Calu3 (cell line): ENCODE measurements around the gene TGM2. TPM values are rescaled to one million over a fixed set of nuclear protein-coding genes. Genes with fewer than 3 reads are reported as not detected.

Experiments used
- BruUV-seq: library from RNA; stranded (reverse); fragments of 400-500 nt; replicated peaks from 2 replicates; lab custom pipeline; 2021; lab: Mats Ljungman, UMichigan
- CTCF ChIA-PET: fragments of 300-600 bp; sonication (Branson Sonifier 250); formaldehyde crosslinking; loops from one replicate; lab custom pipeline; 2022; ENCODE audit warnings: antibody characterized with exemption; lab: Charles Lee
- DNase-seq: peaks from one replicate; pipeline ENCODE4 v3.0.0; 2022
- H3K27ac Mint-ChIP-seq: one replicate; pipeline ENCODE4 v1.8.0; 2022; ENCODE audit warnings: mixed read lengths; ENCODE audit not compliant: unreplicated experiment
- H3K27me3 Mint-ChIP-seq: one replicate; pipeline ENCODE4 v1.8.0; 2022; ENCODE audit warnings: mixed read lengths; ENCODE audit not compliant: unreplicated experiment
- H3K36me3 Mint-ChIP-seq: one replicate; pipeline ENCODE4 v1.8.0; 2022; ENCODE audit warnings: mild to moderate bottlenecking, moderate library complexity, mixed read lengths; ENCODE audit not compliant: insufficient read depth, unreplicated experiment
- H3K4me1 Mint-ChIP-seq: one replicate; pipeline ENCODE4 v1.8.0; 2022; ENCODE audit warnings: mild to moderate bottlenecking, low read depth, mixed read lengths; ENCODE audit not compliant: unreplicated experiment
- H3K4me3 Mint-ChIP-seq: one replicate; pipeline ENCODE4 v1.8.0; 2022; ENCODE audit warnings: mild to moderate bottlenecking, low read depth, moderate library complexity, mixed read lengths; ENCODE audit not compliant: unreplicated experiment
- H3K9me3 Mint-ChIP-seq: one replicate; pipeline ENCODE4 v1.8.0; 2022; ENCODE audit warnings: low read depth, mixed read lengths; ENCODE audit not compliant: unreplicated experiment
- intact Hi-C: fragments of 100-400 bp; cut with micrococcal nuclease; formaldehyde crosslinking; loops from one replicate; pipeline ENCODE4 v1.10.0; 2022; ENCODE audit not compliant: unreplicated experiment
- total RNA-seq: library from RNA; stranded (reverse); gene quantifications from 2 replicates; pipeline ENCODE4 v1.2.3, GENCODE V29; 2022
- TF ChIP-seq, protein P1 (sequence below): fragments of 200-600 bp; IDR thresholded peaks from one replicate; pipeline ENCODE4 v1.8.0; 2022; ENCODE audit warnings: antibody characterized with exemption; ENCODE audit not compliant: unreplicated experiment

TGM2 gene
- total RNA-seq, 1 experiment from 2014 or later: 311 TPM

- Mint-ChIP-seq H3K36me3 (peaks cover 8% of the 10 kb centered on the region), H3K27ac (peak overlapping the region; percentile 86), H3K27me3 (no peaks in the 10 kb centered on the region), H3K4me1 (peaks cover 59% of the 10 kb centered on the region), H3K4me3 (peak overlapping the region; percentile 6), H3K9me3 (no peaks in the 10 kb centered on the region)
- CTCF ChIA-PET: interaction anchor here (0.6 to 2.0 kb wide), 13 partner anchors 11 to 116 kb away, joined by 3 to 46 read pairs (median 4); no protein-coding TSS in a partner anchor
- BruUV-seq: no TSS peak
- intact Hi-C loops: loop anchor here (1.0 kb wide), 2 partner anchors 44 to 48 kb away; no protein-coding TSS in a partner anchor
- DNase-seq: peak; percentile 93
- TF ChIP-seq, protein P1, sequence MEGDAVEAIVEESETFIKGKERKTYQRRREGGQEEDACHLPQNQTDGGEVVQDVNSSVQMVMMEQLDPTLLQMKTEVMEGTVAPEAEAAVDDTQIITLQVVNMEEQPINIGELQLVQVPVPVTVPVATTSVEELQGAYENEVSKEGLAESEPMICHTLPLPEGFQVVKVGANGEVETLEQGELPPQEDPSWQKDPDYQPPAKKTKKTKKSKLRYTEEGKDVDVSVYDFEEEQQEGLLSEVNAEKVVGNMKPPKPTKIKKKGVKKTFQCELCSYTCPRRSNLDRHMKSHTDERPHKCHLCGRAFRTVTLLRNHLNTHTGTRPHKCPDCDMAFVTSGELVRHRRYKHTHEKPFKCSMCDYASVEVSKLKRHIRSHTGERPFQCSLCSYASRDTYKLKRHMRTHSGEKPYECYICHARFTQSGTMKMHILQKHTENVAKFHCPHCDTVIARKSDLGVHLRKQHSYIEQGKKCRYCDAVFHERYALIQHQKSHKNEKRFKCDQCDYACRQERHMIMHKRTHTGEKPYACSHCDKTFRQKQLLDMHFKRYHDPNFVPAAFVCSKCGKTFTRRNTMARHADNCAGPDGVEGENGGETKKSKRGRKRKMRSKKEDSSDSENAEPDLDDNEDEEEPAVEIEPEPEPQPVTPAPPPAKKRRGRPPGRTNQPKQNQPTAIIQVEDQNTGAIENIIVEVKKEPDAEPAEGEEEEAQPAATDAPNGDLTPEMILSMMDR: no peak
Measured at GRCh38 chr20:38173237-38174156, 8.4 kb upstream of the TGM2 start.

- CTCF ChIA-PET: interaction anchor here (0.6 to 2.0 kb wide), 5 partner anchors 29 to 50 kb away, joined by 4 to 46 read pairs (median 10); no protein-coding TSS in a partner anchor
- TF ChIP-seq, protein P1: peak; percentile 45
- H3K27me3 Mint-ChIP-seq: no peaks in the 10 kb centered on the region
- H3K4me3 Mint-ChIP-seq: no peak overlapping the region
- BruUV-seq: no TSS peak
- H3K36me3 Mint-ChIP-seq: peaks cover 15% of the 10 kb centered on the region
- H3K27ac Mint-ChIP-seq: peak overlapping the region; percentile 86
- DNase-seq: no peak
- H3K9me3 Mint-ChIP-seq: no peaks in the 10 kb centered on the region
- H3K4me1 Mint-ChIP-seq: peaks cover 70% of the 10 kb centered on the region
- intact Hi-C loops: no loop called here
Measured at GRCh38 chr20:38172408-38172807, 7.3 kb upstream of the TGM2 start.

DNA sequence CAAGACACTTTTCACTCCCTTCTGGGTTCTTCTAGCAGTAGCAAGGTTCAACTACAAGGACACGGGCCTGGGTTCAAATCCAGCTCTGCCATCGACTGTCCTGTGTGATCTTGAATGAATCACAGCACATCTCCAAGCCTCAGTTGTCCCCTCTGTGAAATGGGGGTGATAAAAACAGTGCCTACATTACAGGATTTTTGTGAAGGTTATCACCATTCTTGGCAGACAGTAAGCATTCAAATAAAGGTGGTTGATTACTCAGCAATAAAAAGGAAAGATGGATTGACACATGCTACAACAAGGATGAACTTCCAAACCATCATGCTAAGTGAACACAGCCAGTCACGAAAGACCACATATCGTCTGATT is 6.6 kb upstream of the TGM2 start:
- H3K27ac Mint-ChIP-seq: peak overlapping the region; percentile 86
- CTCF ChIA-PET: interaction anchor here (0.6 kb wide), 1 partner anchor 50 kb away, joined by 4 read pairs; no protein-coding TSS in a partner anchor
- H3K27me3 Mint-ChIP-seq: no peaks in the 10 kb centered on the region
- peaks cover 71% of the 10 kb centered on the region for H3K4me1 Mint-ChIP-seq
- no peaks in the 10 kb centered on the region for H3K9me3 Mint-ChIP-seq
- no TSS peak for BruUV-seq
- no peak overlapping the region for H3K4me3 Mint-ChIP-seq
- TF ChIP-seq, protein P1: no peak
- intact Hi-C loops: no loop called here
- peaks cover 15% of the 10 kb centered on the region for H3K36me3 Mint-ChIP-seq
- DNase-seq: no peak

- TF ChIP-seq, protein P1: no peak
- Mint-ChIP-seq H3K4me1 (peaks cover 77% of the 10 kb centered on the region), H3K36me3 (peaks cover 15% of the 10 kb centered on the region), H3K4me3 (no peak overlapping the region), H3K9me3 (no peaks in the 10 kb centered on the region), H3K27me3 (no peaks in the 10 kb centered on the region), H3K27ac (no peak overlapping the region)
- DNase-seq: no peak
- intact Hi-C loops: no loop called here
- CTCF ChIA-PET: interaction anchor here (1.1 kb wide), 1 partner anchor 50 kb away, joined by 3 read pairs; no protein-coding TSS in a partner anchor
- BruUV-seq: no TSS peak
Measured at GRCh38 chr20:38170826-38171674, 6.0 kb upstream of the TGM2 start.
